Measurements from ENCODE around the gene SNAPC2.
"Not testable (repeated sequence)": the region's sequence is repeated elsewhere in the genome, so short reads cannot be mapped to it uniquely, and the experiment has no call there.

The SNAPC2 gene

GRCh38 chr19:7887408-7888144 is 32.6 kb upstream of the SNAPC2 start:
- no peak overlapping the region for H3K4me3 ChIP-seq (ENCODE audit: low read depth, low read length)
- no peak for DNase-seq
- H3K27me3 ChIP-seq (ENCODE audit: insufficient read depth, low read depth, severe bottlenecking) = no peaks in the 10 kb centered on the region
- no peaks in the 10 kb centered on the region for H3K36me3 ChIP-seq
- H3K27ac ChIP-seq = no peak overlapping the region
- TF ChIP-seq, protein P1, sequence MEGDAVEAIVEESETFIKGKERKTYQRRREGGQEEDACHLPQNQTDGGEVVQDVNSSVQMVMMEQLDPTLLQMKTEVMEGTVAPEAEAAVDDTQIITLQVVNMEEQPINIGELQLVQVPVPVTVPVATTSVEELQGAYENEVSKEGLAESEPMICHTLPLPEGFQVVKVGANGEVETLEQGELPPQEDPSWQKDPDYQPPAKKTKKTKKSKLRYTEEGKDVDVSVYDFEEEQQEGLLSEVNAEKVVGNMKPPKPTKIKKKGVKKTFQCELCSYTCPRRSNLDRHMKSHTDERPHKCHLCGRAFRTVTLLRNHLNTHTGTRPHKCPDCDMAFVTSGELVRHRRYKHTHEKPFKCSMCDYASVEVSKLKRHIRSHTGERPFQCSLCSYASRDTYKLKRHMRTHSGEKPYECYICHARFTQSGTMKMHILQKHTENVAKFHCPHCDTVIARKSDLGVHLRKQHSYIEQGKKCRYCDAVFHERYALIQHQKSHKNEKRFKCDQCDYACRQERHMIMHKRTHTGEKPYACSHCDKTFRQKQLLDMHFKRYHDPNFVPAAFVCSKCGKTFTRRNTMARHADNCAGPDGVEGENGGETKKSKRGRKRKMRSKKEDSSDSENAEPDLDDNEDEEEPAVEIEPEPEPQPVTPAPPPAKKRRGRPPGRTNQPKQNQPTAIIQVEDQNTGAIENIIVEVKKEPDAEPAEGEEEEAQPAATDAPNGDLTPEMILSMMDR (IDR thresholded peaks at IDR 0.05; ENCODE audit: low read depth, low read length) = no peak
- H3K9me3 ChIP-seq (ENCODE audit: severe bottlenecking) = no peaks in the 10 kb centered on the region

DNA sequence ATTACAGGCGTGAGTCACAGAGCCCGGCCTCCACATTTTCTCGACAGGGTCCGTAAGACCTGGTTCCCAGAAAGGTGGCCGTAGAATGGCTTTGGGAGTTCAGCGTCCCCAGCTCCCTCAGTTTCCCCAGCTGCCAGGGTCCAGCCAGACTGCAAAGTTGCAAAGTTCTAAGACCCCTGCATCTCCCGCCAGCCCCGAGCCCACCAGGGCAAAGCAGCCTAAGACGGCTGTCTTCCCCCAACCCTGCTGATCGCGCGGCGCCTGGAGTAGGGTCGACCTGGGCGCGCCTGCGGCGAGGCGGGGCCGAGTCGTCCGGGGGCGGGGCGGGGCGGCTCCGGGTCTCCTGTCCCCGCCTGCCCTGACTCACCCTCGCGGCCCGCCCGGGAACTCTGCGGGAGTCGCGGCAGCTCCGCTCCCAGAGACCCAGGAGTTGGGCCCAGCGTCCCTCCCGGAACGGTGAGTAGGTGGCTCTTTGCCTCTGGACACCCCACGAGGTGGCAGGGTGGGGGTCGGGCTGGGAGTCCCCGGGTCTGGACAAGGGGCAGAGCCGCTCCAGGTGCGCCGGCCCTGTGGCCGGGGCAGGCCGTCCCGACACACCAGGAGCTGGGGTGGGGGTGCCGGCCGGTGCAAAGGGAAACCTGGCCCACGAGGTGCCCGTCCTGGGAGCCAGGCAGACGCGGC is 31.9 kb upstream of the SNAPC2 start, which contains the start of gene LRRC8E:
Gene LRRC8E (plus strand): TSS at position 366 of the 681 bp plus-strand sequence. CDS start 7,094 bp downstream, outside the sequence.
- DNase-seq = no peak
- Histone ChIP-seq H3K27me3 (ENCODE audit: insufficient read depth, low read depth, severe bottlenecking) (no peaks in the 10 kb centered on the region), H3K36me3 (no peaks in the 10 kb centered on the region), H3K4me3 (ENCODE audit: low read depth, low read length) (no peak within 1 kb of the TSS), H3K9me3 (ENCODE audit: severe bottlenecking) (no peaks in the 10 kb centered on the region), H3K27ac (no peak within 1 kb of the TSS)
- TF ChIP-seq, protein P1 (IDR thresholded peaks at IDR 0.05; ENCODE audit: low read depth, low read length) = no peak

GRCh38 chr19:7888826-7889217 is 31.3 kb upstream of the SNAPC2 start:
- DNase-seq = no peak
- Histone ChIP-seq H3K36me3 (no peaks in the 10 kb centered on the region), H3K4me3 (ENCODE audit: low read depth, low read length) (no peak overlapping the region), H3K27ac (no peak overlapping the region), H3K9me3 (ENCODE audit: severe bottlenecking) (no peaks in the 10 kb centered on the region), H3K27me3 (ENCODE audit: insufficient read depth, low read depth, severe bottlenecking) (no peaks in the 10 kb centered on the region)
- TF ChIP-seq, protein P1 (IDR thresholded peaks at IDR 0.05; ENCODE audit: low read depth, low read length) = no peak

DNA sequence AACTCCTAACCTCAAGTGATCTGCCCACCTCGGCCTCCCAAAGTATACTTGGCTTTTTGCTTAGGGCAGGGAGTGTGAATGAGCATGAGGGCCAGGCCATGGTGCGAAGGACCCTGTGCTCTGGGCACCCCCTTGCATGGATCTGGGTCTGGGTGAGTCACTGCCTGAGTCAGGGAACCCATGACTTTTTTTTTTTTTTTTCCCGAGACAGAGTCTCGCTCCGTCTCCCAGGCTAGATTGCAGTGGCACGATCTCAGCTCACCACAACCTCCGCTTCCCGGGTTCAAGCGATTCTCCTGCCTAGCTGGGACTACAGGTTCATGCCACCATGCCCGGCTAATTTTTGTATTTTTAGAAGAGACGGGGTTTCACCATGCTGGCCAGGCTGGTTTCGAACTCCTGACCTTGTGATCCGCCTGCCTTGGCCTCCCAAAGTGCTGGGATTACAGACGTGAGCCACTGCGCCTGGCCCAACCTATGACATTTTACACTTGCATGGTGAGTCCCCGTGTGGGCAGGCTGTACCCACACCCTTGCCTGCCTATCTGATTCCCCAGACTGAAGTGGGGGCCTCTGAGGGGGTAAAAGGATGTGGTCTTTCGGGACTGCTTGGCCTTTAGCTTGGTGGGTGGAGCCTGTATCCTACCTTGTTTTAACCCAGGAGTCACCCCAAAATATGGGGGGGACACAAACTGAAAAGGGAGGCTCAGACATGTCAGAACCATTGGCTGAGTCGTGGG is 26.6 kb upstream of the SNAPC2 start:
- not testable (repeated sequence) for H3K27ac ChIP-seq; H3K9me3 ChIP-seq (ENCODE audit: severe bottlenecking)

DNA sequence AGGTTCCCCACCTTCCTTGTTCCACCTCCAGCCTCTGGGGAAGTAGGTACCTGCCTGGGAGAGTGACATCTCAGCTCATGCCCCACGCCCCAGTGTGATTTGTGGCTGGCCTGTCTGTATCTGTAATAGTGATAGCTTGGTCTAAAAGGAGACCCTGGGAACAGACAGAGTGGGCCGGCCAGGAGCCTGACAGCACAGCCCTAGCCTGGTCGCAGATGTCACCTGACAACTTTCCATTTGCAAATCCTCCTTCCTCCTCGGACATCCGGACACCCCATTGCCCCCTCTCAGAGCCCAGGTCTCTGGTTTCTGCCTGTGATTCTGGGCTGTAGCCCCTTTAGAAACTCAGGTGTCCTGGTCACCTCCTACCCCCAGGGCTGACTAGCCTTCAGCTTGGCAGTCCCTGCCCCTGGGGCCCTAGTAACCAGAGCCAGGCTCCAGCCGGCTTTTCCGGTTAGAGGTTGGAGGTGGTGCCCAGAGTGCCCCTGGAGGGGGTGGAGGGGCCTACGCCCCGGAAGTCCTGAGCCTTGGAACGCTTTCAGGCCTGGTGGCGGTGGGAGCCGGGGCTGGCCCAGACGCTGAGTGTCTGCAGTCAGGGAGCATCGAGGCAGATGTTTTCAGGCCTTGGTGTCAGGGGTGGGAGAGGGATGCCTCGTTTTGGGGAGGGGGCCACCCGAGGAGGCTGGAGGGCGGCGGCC is 25.4 kb upstream of the SNAPC2 start:
- Histone ChIP-seq H3K9me3 (ENCODE audit: severe bottlenecking) (no peaks in the 10 kb centered on the region), H3K27ac (no peak overlapping the region), H3K36me3 (no peaks in the 10 kb centered on the region), H3K4me3 (ENCODE audit: low read depth, low read length) (no peak overlapping the region), H3K27me3 (ENCODE audit: insufficient read depth, low read depth, severe bottlenecking) (no peaks in the 10 kb centered on the region)
- TF ChIP-seq, protein P1 (IDR thresholded peaks at IDR 0.05; ENCODE audit: low read depth, low read length) = no peak
- DNase-seq = no peak

More for the DNA sequence above, 26.6 kb upstream of the SNAPC2 start:
- not testable (repeated sequence) for H3K27me3 ChIP-seq (ENCODE audit: insufficient read depth, low read depth, severe bottlenecking); H3K4me3 ChIP-seq (ENCODE audit: low read depth, low read length); DNase-seq; H3K36me3 ChIP-seq

All from WERI-Rb-1 (cell line).